Raji (cell line): ENCODE results near the gene TMEM140.

ENCODE experiments used
- POLR2A ChIP-seq: IDR thresholded peaks from 2 replicates; pipeline ENCODE4 v1.6.1; 2011; ENCODE audit warnings: low read depth, low read length, control low read depth; ENCODE audit not compliant: insufficient read depth

Gene TMEM140

GRCh38 chr7:135215180-135215579 is 67.3 kb downstream of the TMEM140 start:
- no peak for TF ChIP-seq POLR2A

GRCh38 chr7:135215698-135216097 is 67.8 kb downstream of the TMEM140 start:
- TF ChIP-seq POLR2A = no peak
